B cell (primary cell): Measurements from ENCODE around the gene CES3.

Source experiments
- CTCF ChIP-seq: fragments of 200-600 bp; IDR thresholded peaks from one replicate; pipeline ENCODE4 v1.8.0; 2022; ENCODE audit warnings: antibody characterized with exemption, mild to moderate bottlenecking
- EZH2 ChIP-seq: IDR thresholded peaks from 2 replicates; pipeline ENCODE4 v1.6.1; 2012; ENCODE audit warnings: borderline replicate concordance, low read depth, mild to moderate bottlenecking, moderate library complexity, low read length; ENCODE audit not compliant: insufficient read depth, poor library complexity, severe bottlenecking

GRCh38 chr16:66976746-66977145, 15.7 kb downstream of the CES3 start:
- no peak for TF ChIP-seq CTCF
- TF ChIP-seq EZH2 = no peak
